Amygdala (tissue), 56 donors: ENCODE data around the gene C4orf51.
"Not testable (repeated sequence)": the region's sequence is repeated elsewhere in the genome, so short reads cannot be mapped to it uniquely, and the experiment has no call there.

Experiments used
- DNase-seq, 56 donors: peaks; one replicate each; lab custom pipeline; 2025; lab: John Stamatoyannopoulos, UW

The C4orf51 gene

GRCh38 chr4:145679991-145680455, at the start of gene C4orf51:
Gene C4orf51, plus strand, starts transcription at chr4:145680146. Its CDS starts 58 bp downstream, at chr4:145680204.
- peak in 1 of 56 donors; percentile 2 for DNase-seq

DNA sequence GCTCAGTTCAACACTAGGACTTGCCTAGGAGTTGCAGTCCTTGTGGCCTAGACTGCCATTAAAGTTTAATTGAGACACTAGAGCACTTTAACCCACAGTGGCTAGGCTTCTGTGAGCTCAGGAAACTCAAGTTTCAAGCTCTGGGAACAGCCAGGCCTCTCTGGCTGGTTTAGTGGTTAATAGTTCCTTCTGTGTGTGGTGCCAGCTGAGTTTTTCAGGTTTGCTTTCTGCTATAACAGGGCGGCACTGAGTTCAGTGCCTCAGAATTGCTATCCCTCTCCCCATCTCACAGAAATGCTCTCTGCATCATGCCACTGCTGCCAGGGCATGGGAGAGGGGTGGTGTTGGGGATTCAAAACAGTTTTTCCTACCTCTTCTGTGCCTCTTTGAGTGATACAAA, 44.8 kb upstream of the C4orf51 start:
- DNase-seq, result no peak

DNA sequence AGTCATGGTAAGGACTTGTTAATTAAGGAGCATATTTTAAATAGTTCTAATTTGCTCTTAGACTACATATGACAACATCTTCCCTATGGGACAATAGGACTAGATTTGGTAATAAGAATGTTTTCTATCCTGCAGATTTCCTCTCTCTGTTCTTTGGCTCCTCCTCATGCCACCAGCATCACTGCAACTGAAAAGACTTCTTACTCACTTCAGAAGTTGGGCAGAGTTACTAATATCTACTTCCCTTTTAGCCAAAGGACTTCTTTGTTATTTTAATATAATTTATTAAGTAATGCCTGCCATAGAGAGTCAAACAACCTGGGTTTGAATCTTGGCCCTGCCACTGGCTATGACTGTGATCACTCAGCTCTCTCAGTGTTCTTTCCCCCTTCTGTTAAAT, 44.3 kb upstream of the C4orf51 start:
- DNase-seq, result no peak

DNA sequence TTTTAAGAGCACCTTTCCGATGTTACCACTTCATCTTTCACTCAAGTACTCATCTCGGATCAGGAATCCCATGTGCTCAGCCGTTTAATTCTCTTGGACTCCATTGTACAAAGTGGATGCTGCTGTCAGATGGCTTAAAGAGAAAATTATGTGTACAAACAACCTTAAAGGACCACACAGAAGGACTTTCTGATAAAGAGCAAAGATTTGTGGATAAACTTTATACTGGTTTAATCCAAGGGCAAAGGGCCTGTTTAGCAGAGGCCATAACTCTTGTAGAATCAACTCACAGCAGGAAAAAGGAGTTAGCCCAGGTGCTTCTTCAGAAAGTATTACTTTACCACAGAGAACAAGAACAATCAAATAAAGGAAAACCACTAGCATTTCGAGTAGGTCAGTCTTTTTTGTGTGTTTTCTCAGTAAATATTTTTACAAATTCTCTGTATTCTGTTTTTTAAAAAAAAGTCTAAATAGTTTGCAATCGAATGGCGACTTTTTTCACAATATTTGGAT, 40.7 kb upstream of the C4orf51 start:
- DNase-seq, result no peak

DNA sequence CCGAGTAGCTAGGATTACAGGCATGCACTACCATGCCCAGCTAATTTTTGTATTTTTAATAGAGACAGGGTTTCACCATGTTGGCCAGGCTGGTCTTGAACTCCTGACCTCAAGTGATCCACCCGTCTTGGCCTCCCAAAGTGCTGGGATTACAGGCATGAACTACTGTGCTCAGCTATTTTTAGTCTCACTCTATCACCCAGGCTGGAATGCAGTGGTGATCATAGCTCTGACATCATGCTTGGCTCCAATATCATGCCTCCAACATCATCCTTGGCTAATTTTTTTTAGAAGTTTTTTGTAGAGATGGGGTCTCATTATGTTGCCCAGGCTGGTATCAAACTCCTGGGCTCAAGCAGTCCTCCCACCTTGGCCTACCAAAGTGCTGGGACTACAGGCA, 39.7 kb upstream of the C4orf51 start:
- DNase-seq, result not testable (repeated sequence)

- no peak for DNase-seq
These were observed 36.7 kb upstream of the C4orf51 start for GRCh38 chr4:145643295-145643694.

DNA sequence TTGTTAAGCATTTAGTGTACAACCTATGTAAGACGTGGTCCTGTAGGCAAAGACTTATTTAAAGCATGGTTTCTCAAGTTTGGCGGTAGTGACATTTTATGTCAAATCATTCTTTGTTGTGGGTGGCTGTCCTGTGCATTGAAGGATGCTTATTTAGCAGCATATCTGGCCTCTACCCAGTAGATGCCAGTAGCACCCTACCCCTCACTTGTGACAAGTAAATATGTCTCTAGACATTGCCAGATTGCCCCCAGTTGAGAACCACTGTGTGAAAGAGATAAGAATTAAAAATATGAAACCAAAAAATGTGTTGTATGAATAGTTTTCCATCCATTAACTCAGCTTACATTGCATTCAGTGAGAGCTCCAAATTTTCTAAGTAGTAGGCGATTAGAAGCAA, 35.2 kb upstream of the C4orf51 start:
- no peak for DNase-seq

- DNase-seq, result no peak
These were observed 23.8 kb upstream of the C4orf51 start for GRCh38 chr4:145656156-145656555.

DNA sequence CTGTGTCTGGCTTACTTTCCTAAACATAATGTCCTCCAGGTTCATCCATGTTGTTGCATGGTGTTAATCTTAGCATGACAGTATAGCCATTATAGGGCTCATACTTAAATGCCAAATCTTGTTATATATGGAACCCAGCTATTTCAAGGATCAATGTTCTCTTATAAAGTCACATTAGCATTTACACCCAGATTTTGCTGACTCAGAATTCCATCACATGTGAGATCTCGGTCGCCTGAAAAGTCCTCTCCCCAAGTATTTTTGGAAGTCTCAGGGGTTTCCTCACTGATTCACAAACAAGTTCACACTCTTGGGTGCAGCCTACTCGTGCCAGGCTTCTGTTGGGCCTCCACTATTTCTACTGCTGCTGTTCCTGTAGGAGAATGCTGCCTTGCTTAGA, 19.9 kb upstream of the C4orf51 start:
- DNase-seq, result no peak

GRCh38 chr4:145663194-145663593, 16.8 kb upstream of the C4orf51 start:
- no peak for DNase-seq

GRCh38 chr4:145665773-145666172, 14.2 kb upstream of the C4orf51 start:
- DNase-seq, result no peak

- DNase-seq, result no peak
These were observed 9.5 kb upstream of the C4orf51 start for GRCh38 chr4:145670422-145670821.

- no peak for DNase-seq
These were observed 426 bp upstream of the C4orf51 start for GRCh38 chr4:145679520-145679919.

DNA sequence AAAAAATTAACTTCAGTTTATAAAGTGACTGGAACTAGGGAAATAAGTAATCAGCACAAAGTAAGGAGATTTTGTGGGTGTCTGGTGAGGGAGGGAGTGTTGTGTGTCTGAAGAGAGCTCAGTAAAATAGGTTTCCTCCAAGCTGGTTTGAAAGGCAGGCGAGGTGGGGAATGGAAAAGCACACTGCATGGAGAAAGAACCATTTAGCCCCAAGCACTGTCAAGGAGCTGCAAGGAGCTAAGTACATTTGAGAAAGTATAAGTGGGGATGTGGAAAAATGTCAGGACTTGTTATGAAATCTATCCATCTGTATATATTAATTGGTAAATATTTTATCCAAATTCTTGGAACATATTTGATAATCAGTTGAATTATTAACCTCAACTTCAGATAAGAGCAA, 956 bp downstream of the C4orf51 start:
- no peak for DNase-seq

DNA sequence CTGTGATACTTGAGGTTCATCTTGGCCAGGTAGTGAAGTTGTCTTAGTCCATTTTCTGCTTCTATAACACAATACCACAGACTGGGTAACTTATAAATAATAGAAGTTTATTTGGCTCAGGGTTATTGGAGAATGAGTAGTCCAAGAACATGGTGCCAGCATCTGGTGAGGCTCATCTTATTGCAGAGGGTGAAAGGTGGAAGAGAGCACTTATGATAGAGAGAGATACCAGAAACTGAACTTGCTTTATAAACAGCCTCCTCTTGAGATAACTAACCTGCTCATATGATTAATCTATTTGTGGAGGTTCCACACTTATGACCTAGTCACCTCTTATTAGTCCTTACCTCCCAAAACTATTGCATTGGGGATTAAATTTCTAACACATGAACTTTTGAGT, 1.6 kb downstream of the C4orf51 start:
- DNase-seq, result no peak

- no peak for DNase-seq
These were observed 2.0 kb downstream of the C4orf51 start for GRCh38 chr4:145681956-145682355.

GRCh38 chr4:145686991-145687390, 7.0 kb downstream of the C4orf51 start:
- no peak for DNase-seq

GRCh38 chr4:145690610-145691009, 10.7 kb downstream of the C4orf51 start:
- DNase-seq, result no peak

DNA sequence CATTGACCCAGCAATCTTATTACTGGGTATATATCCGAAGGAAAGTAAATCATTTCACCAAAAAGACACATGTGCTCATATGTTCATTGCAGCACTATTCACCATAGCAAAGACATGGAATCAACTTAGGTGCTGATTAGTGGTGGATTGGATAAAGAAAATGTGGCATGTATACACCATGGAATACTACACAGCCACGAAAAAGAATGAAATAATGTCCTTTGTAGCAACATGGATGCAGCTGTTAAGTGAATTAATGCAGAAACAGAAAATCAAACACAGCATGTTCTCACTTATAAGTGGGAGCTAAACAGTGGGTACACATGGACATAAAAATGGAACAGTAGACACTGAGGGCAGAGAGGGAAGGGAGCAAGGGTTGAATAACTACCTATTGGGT, 11.5 kb downstream of the C4orf51 start:
- not testable (repeated sequence) for DNase-seq

DNA sequence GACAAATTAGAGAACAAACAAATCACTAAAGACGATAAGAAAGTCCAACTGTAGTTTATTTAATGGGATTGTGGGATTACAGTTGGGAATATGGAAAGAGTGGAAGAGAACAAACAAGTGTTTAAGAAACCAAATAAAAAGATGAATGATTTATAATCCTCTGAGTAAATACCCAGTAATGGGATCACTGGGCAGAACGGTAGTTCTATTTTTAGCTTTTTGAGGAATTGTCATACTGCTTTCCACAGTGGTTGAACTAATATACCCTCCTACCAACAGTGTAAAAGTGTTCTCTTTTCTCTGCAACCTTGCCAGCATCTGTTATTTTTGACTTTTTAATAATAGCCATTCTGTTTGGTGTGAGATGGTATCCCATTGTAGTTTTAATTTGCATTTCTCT, 15.0 kb downstream of the C4orf51 start:
- DNase-seq, result no peak

GRCh38 chr4:145697332-145697731, 17.4 kb downstream of the C4orf51 start:
- DNase-seq, result no peak

- DNase-seq, result no peak
These were observed 18.6 kb downstream of the C4orf51 start for GRCh38 chr4:145698507-145698906.

DNA sequence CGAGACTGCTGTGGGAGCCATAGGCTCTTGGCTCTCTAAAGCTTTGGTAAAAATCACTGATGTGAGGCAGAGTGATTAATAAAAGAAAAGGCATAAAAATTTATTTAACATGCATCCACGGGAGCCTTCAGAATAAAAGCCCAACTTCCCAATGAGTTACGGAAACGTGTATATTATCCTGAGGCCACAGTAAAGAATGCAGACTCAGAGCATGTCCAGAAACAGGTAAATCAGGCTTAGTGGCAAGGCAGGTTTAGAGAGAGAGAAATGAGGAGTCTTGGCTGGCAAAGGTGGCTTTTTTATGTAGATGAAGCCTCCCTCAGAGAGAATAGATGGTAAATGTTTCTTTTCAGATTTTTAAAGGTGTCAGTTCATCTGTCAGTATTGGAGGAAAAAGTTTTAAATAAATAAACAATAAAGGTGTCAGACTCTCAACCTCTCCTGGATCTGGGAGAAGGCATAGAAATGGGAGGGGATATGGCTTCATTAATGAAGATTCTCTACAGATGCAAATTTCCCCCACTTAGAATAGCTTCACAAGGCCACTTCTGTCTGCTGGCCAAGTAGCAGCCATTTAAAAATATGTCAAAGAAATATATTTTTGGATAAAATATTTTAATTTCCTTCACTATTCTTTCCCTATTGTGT, 24.0 kb downstream of the C4orf51 start:
- DNase-seq, result no peak
